Measurements from ENCODE around the gene OR8B4. TPM values are rescaled to one million over a fixed set of nuclear protein-coding genes. Genes with fewer than 3 reads are reported as not detected.

Gene OR8B4
- total and polyA plus RNA-seq, 10 of the 15 experiments (the other 5 are each of a cell fraction or from before 2014, with no cell fraction given), result not detected

- RAD21 ChIA-PET (ENCODE audit: unreplicated experiment), result no interaction called here
- Histone ChIP-seq H4K20me1 (ENCODE audit: control insufficient read depth, insufficient read depth) (no peaks in the 10 kb centered on the region), H3K4me1 (ENCODE audit: control insufficient read depth, insufficient read depth, low read length) (no peaks in the 10 kb centered on the region), H3K9me3 (replicated peaks; ENCODE audit: control insufficient read depth, insufficient read depth, low read length) (no peaks in the 10 kb centered on the region; the same call in 2 of the 3 replicates), H2AFZ (ENCODE audit: control insufficient read depth, low read depth, low read length) (no peak overlapping the region), H3K27ac (ENCODE audit: control insufficient read depth, insufficient read depth) (no peak overlapping the region), H3K4me2 (ENCODE audit: control insufficient read depth, insufficient read depth) (no peak overlapping the region), H3K79me2 (ENCODE audit: control insufficient read depth, insufficient read depth, low read length) (no peaks in the 10 kb centered on the region), H3K9ac (ENCODE audit: control insufficient read depth, insufficient read depth, low read length) (no peak overlapping the region), H3K4me3 (no peak overlapping the region), H3K36me3 (ENCODE audit: control insufficient read depth in 2 of 2, insufficient read depth in 2 of 2, low read length in 1 of 2) (no peaks in the 10 kb centered on the region), H3K27me3 (replicated peaks in 1 of 2; ENCODE audit: control insufficient read depth in 2 of 2, insufficient read depth in 2 of 2, low read length in 1 of 2) (no peaks in the 10 kb centered on the region; a peak in 1 of 4 replicates)
- FAIRE-seq, result no peak
- in situ Hi-C loops (cut with MboI) (no loop called here), intact Hi-C loops (cut with micrococcal nuclease; ENCODE audit: unreplicated experiment) (no loop called here)
- CTCF ChIA-PET, result no interaction called here
- POLR2A ChIA-PET, result no interaction called here
- no TSS peak for BruUV-seq (replicated peaks)
- SMC1A ChIA-PET (ENCODE audit: uncharacterized antibody, unreplicated experiment), result no interaction called here
- WGBS (ENCODE audit: insufficient coverage, insufficient replicate concordance, low lambda C conversion rate, missing lambda C conversion rate), result 3% methylated on average over 2 of the region's 2 CpGs
- no peak for ATAC-seq
- no peak for DNase-seq (ENCODE audit: low read depth, low spot score)
- TF ChIP-seq SIN3A (IDR thresholded peaks at IDR 0.05; ENCODE audit: low read depth, low read length) (no peak), NFYB (IDR thresholded peaks at IDR 0.05; ENCODE audit: insufficient read depth, low read depth, low read length) (no peak), BCL3 (IDR thresholded peaks at IDR 0.05; ENCODE audit: borderline replicate concordance, insufficient read depth, low read depth, low read length, poor library complexity, severe bottlenecking) (no peak), ATF3 (IDR thresholded peaks at IDR 0.05; ENCODE audit: borderline replicate concordance, extremely low read depth, low read depth, low read length) (no peak), IKZF1 (conservative IDR thresholded peaks at IDR 0.05) (no peak), ATF7 (IDR thresholded peaks at IDR 0.05; ENCODE audit: low read depth) (no peak), STAT1 (conservative IDR thresholded peaks at IDR 0.05) (no peak), PAX8 (IDR thresholded peaks at IDR 0.05) (no peak), EED (IDR thresholded peaks at IDR 0.05; ENCODE audit: low read depth) (no peak), SP1 (IDR thresholded peaks at IDR 0.05; ENCODE audit: low read depth, low read length) (no peak), YY1 (IDR thresholded peaks at IDR 0.05; ENCODE audit: low read depth, low read length) (no peak), PRDM15 (CRISPR knock-in tag; IDR thresholded peaks at IDR 0.05) (no peak), ZNF384 (IDR thresholded peaks at IDR 0.05; ENCODE audit: borderline replicate concordance, low read depth, low read length) (no peak), FOS (IDR thresholded peaks at IDR 0.05; ENCODE audit: borderline replicate concordance, extremely low read depth, insufficient read length) (no peak)
- TF ChIP-seq, protein P1, sequence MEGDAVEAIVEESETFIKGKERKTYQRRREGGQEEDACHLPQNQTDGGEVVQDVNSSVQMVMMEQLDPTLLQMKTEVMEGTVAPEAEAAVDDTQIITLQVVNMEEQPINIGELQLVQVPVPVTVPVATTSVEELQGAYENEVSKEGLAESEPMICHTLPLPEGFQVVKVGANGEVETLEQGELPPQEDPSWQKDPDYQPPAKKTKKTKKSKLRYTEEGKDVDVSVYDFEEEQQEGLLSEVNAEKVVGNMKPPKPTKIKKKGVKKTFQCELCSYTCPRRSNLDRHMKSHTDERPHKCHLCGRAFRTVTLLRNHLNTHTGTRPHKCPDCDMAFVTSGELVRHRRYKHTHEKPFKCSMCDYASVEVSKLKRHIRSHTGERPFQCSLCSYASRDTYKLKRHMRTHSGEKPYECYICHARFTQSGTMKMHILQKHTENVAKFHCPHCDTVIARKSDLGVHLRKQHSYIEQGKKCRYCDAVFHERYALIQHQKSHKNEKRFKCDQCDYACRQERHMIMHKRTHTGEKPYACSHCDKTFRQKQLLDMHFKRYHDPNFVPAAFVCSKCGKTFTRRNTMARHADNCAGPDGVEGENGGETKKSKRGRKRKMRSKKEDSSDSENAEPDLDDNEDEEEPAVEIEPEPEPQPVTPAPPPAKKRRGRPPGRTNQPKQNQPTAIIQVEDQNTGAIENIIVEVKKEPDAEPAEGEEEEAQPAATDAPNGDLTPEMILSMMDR (IDR thresholded peaks at IDR 0.05 in 2 of 3, conservative IDR thresholded peaks at IDR 0.05 in 1 of 3; ENCODE audit: control insufficient read depth in 2 of 3, extremely low read depth in 1 of 3, insufficient read depth in 1 of 3, low read depth in 3 of 3, low read length in 3 of 3), result no peak
- TF ChIP-seq, protein P2, sequence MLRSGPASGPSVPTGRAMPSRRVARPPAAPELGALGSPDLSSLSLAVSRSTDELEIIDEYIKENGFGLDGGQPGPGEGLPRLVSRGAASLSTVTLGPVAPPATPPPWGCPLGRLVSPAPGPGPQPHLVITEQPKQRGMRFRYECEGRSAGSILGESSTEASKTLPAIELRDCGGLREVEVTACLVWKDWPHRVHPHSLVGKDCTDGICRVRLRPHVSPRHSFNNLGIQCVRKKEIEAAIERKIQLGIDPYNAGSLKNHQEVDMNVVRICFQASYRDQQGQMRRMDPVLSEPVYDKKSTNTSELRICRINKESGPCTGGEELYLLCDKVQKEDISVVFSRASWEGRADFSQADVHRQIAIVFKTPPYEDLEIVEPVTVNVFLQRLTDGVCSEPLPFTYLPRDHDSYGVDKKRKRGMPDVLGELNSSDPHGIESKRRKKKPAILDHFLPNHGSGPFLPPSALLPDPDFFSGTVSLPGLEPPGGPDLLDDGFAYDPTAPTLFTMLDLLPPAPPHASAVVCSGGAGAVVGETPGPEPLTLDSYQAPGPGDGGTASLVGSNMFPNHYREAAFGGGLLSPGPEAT (IDR thresholded peaks at IDR 0.05; ENCODE audit: low read depth), result no peak
Measured at GRCh38 chr11:124434699-124435098, 10.0 kb upstream of the OR8B4 start.
